Stimulated activated CD4-positive, alpha-beta T cell treated with anti-CD3 and anti-CD28 coated beads, Interleukin-4, amount 100 ng/mL, for 48 hours (primary cell): Measurements from ENCODE around the gene DPM1.

Experiments used
- DNase-seq, 2 donors: peaks; one replicate each; pipeline ENCODE4 v3.0.0-alpha.2; 2020; ENCODE audit warnings: low read depth in 2 of 2

The DPM1 gene

GRCh38 chr20:50957798-50958614 lies at the start of gene DPM1:
DPM1 (minus strand) TSS chr20:50958532; CDS start chr20:50958523, 9 bp downstream.
- DNase-seq = peak; percentile 80 to 81

GRCh38 chr20:51005214-51005613 lies 46.9 kb upstream of the DPM1 start:
- no peak for DNase-seq

GRCh38 chr20:51004781-51005180 lies 46.4 kb upstream of the DPM1 start:
- no peak for DNase-seq

GRCh38 chr20:51004305-51004727 lies 46.0 kb upstream of the DPM1 start:
- no peak for DNase-seq

GRCh38 chr20:51003753-51004152 lies 45.4 kb upstream of the DPM1 start:
- no peak for DNase-seq

- no peak for DNase-seq
These were observed 44.3 kb upstream of the DPM1 start for GRCh38 chr20:51002633-51003032.

- no peak for DNase-seq
These were observed 43.3 kb upstream of the DPM1 start for GRCh38 chr20:51001430-51002265.

GRCh38 chr20:50999355-50999754 lies 41.0 kb upstream of the DPM1 start:
- DNase-seq = no peak

GRCh38 chr20:50996901-50997865 lies 38.9 kb upstream of the DPM1 start:
- DNase-seq = no peak

GRCh38 chr20:50995506-50995905 lies 37.2 kb upstream of the DPM1 start:
- no peak for DNase-seq

- DNase-seq = no peak
These were observed 35.5 kb upstream of the DPM1 start for GRCh38 chr20:50993876-50994275.

- peak; percentile 30 to 37 for DNase-seq
These were observed 34.6 kb upstream of the DPM1 start for GRCh38 chr20:50992733-50993457.

GRCh38 chr20:50992336-50992732 lies 34.0 kb upstream of the DPM1 start:
- no peak for DNase-seq

GRCh38 chr20:50991076-50991475 lies 32.7 kb upstream of the DPM1 start:
- DNase-seq = no peak

GRCh38 chr20:50987493-50988210 lies 29.3 kb upstream of the DPM1 start:
- DNase-seq = peak; percentile 43 to 61

GRCh38 chr20:50983321-50983720 lies 25.0 kb upstream of the DPM1 start:
- DNase-seq = no peak

- DNase-seq = no peak
These were observed 24.0 kb upstream of the DPM1 start for GRCh38 chr20:50982363-50982762.

- no peak for DNase-seq
These were observed 23.3 kb upstream of the DPM1 start for GRCh38 chr20:50981714-50982048.

- DNase-seq = peak; percentile 61 to 70
These were observed 22.8 kb upstream of the DPM1 start for GRCh38 chr20:50980851-50981713.
